Brain microvascular endothelial cell (primary cell): ENCODE measurements around the gene MACROD1.

Source experiments
- DNase-seq: peaks from one replicate; pipeline ENCODE4 v3.0.0-alpha.2; 2020
- H3K27ac ChIP-seq: fragments of 250-450 bp; sonication (Bioruptor Pico); 2 replicates; pipeline ENCODE4 v1.5.1; 2020; ENCODE audit warnings: mild to moderate bottlenecking, moderate library complexity
- H3K27me3 ChIP-seq: fragments of 250-450 bp; sonication (Bioruptor Pico); replicated peaks from 2 replicates; pipeline ENCODE4 v1.5.1; 2020; ENCODE audit warnings: mild to moderate bottlenecking
- H3K36me3 ChIP-seq: fragments of 250-450 bp; sonication (Bioruptor Pico); replicated peaks from 2 replicates; pipeline ENCODE4 v1.5.1; 2020; ENCODE audit warnings: mild to moderate bottlenecking
- H3K4me3 ChIP-seq: 2 replicates; pipeline ENCODE4 v1.5.1; 2011; ENCODE audit warnings: low read depth, mild to moderate bottlenecking, control low read depth, low read length, moderate library complexity
- in situ Hi-C: cut with HindIII; loops from 2 replicates; pipeline ENCODE4 v1.10.0; 2017; ENCODE audit warnings: low sequenced_read_pairs, low pct_ligation_motif_present
- TF ChIP-seq, protein P1 (sequence below): IDR thresholded peaks from 2 replicates; pipeline ENCODE4 v1.5.1; 2011; ENCODE audit warnings: low read depth, mild to moderate bottlenecking, moderate library complexity, low read length, control low read depth, inconsistent platforms; ENCODE audit errors: missing control alignments

The MACROD1 gene

DNA sequence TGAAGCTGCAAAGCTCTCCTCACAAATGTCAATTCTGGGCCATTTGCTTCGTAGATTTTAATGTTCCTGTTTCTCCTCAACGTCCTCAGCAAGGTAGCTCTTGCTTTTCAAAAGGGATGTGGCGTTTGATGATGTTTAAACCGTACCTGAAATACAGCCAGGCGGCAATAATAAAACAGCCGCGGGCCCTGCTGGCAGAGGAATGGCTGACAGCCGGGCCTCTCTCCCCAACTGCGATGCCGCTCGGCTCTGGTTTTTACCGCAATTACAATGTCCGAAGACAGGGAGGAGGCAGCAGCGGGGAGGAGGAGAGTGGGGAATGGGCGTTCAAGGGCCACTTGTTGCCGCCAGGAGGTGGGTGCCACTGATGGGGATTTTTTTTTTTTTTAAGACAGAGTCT lies 27.5 kb downstream of the MACROD1 start:
- no peaks in the 10 kb centered on the region for H3K36me3 ChIP-seq
- in situ Hi-C loops, result loop anchor here (5.0 kb wide), 1 partner anchor 136 kb away; no protein-coding TSS in a partner anchor
- H3K4me3 ChIP-seq, result no peak overlapping the region
- TF ChIP-seq, protein P1, sequence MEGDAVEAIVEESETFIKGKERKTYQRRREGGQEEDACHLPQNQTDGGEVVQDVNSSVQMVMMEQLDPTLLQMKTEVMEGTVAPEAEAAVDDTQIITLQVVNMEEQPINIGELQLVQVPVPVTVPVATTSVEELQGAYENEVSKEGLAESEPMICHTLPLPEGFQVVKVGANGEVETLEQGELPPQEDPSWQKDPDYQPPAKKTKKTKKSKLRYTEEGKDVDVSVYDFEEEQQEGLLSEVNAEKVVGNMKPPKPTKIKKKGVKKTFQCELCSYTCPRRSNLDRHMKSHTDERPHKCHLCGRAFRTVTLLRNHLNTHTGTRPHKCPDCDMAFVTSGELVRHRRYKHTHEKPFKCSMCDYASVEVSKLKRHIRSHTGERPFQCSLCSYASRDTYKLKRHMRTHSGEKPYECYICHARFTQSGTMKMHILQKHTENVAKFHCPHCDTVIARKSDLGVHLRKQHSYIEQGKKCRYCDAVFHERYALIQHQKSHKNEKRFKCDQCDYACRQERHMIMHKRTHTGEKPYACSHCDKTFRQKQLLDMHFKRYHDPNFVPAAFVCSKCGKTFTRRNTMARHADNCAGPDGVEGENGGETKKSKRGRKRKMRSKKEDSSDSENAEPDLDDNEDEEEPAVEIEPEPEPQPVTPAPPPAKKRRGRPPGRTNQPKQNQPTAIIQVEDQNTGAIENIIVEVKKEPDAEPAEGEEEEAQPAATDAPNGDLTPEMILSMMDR, result no peak
- DNase-seq, result no peak
- H3K27ac ChIP-seq, result no peak overlapping the region
- peaks cover 8% of the 10 kb centered on the region for H3K27me3 ChIP-seq

DNA sequence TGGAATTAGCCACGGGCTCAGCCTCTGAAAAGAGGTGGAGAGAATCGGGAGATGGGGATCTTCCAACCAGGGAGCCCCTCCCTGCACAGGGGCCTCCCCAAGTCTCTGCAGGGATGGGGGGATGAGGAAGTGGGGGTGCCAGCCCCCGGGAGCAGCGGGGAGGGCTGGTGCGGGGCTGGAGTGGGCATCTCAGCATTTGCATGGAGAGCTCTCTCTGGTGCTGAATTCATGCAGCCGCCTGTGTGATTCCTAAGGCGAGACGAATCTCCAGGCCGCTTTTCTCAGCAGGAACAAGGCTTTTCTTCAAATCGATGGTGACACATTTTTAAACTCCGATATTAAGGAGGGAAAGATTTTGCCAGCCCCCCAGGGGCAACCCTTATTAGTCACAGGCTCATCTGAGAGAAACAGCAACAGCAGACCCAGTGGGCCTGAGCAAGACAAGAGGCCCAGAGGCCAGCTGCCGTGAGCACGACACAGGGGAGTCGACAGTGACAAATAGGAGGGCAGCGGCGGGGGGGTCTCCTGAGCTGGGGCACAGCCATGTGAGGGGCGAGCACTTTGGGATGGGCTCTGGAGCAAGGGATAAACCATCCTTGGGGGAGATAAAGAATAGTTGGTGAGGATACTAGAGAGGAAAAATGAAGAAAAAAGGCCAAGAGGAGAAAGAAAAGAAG lies 29.0 kb downstream of the MACROD1 start:
- no peak for DNase-seq
- in situ Hi-C loops, result loop anchor here (5.0 kb wide), 1 partner anchor 135 kb away; no protein-coding TSS in a partner anchor
- TF ChIP-seq, protein P1, result no peak
- Histone ChIP-seq H3K27ac (no peak overlapping the region), H3K27me3 (peaks cover 14% of the 10 kb centered on the region), H3K36me3 (no peaks in the 10 kb centered on the region), H3K4me3 (no peak overlapping the region)

DNA sequence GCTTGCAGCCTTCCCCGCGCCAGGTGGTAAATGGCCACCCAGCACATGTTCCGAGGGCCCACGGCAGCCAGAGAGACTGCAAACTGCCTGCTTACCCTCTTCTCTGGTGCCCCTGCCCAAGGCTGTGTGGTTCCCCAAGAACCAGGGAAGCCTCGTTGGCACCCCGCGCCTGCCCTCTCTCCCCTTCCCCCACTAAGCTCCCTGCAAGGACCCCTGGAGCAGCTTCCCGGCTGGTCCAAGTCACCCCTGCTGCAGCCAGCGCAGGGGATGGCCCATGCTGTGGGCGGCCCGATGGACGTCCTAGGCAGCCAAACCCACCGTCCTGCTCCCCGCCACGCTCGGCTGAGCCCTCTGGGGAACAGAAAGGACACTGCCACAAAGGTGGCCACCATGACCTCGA lies 30.2 kb downstream of the MACROD1 start:
- in situ Hi-C loops, result loop anchor here (5.0 kb wide), 1 partner anchor 133 kb away; no protein-coding TSS in a partner anchor

DNA sequence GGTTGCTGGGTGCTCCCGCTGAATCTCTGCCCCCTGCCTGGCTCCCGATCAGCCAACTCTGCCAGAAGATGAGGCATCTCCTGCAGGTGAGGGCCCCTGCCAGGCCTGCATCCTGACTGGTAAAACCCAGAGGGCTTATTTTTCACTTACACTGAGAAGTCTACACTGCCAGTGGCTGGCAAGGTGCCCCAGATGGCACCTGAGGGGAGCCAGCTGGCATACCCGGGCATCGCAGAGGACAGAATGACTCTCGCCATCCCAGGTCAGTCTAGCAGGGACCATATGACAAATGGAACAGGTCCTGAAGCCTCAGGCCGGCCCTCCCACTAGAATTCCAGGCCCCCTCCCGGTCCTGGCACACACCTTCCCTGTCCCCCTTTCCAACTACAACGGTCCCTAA lies 30.9 kb downstream of the MACROD1 start:
- peaks cover 16% of the 10 kb centered on the region for H3K27me3 ChIP-seq
- H3K27ac ChIP-seq, result no peak overlapping the region
- no peak overlapping the region for H3K4me3 ChIP-seq
- TF ChIP-seq, protein P1, result no peak
- no peaks in the 10 kb centered on the region for H3K36me3 ChIP-seq
- in situ Hi-C loops, result loop anchor here (5.0 kb wide), 1 partner anchor 133 kb away; no protein-coding TSS in a partner anchor
- DNase-seq, result no peak

More for the DNA sequence above, 30.2 kb downstream of the MACROD1 start:
- no peak for DNase-seq
- Histone ChIP-seq H3K27me3 (peaks cover 16% of the 10 kb centered on the region), H3K36me3 (no peaks in the 10 kb centered on the region), H3K4me3 (no peak overlapping the region), H3K27ac (no peak overlapping the region)
- TF ChIP-seq, protein P1, result no peak

DNA sequence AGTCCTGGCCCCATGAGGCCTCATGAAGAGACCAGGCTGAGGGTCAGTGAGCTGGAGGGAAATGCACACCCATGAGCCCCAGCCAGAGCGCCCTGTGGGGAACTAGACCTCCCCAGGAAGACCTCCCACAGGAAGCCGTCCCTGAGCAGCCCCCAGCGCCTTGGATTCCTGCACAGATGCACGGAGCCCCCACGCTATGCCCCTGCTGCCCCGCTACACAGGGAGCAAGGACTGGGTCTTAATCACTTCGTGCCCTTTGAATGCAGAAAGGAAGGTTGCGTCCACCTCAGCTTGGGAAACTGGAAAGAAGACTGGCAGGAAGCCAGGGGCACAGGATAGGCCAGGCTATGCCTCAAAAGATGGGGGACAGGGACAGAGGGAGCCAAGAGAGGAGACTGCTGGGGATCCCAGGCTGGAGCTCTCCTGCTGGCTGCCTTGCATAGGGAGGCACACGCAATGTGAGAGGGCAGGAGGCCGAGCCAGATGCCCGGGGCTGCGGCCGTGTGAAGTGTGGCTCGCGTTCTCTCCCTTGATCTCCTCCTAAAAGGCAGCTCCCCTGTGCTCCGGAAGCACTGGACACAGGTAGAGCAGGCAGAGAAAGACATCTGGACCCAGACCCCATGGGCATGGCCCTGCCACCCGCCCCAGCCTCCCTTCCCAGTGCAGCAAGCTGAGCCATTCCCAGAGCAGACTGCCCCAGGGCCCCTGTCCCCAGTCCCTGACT lies 32.8 kb downstream of the MACROD1 start:
- DNase-seq, result no peak
- Histone ChIP-seq H3K36me3 (no peaks in the 10 kb centered on the region), H3K27me3 (peaks cover 16% of the 10 kb centered on the region), H3K4me3 (no peak overlapping the region), H3K27ac (no peak overlapping the region)
- TF ChIP-seq, protein P1, result no peak
- in situ Hi-C loops, result no loop called here
